HepG2 (cell line): ENCODE data around the gene ABHD10. TPM values are rescaled to one million over a fixed set of nuclear protein-coding genes. Genes with fewer than 3 reads are reported as not detected.

Experiments
- ATAC-seq: fragments of 200-7000 bp; cut with Tn5 transposase; 3 replicates; pipeline ENCODE4 v1.9.1; 2020; ENCODE audit warnings: mild to moderate bottlenecking, moderate library complexity
- BruUV-seq: library from RNA; stranded (reverse); fragments of 400-500 nt; replicated peaks from 2 replicates; lab custom pipeline; 2021; lab: Mats Ljungman, UMichigan
- CTCF ChIA-PET: fragments of 300-600 bp; formaldehyde crosslinking; extraction: SDS; loops from one replicate; lab custom pipeline; 2021; ENCODE audit warnings: low total read pairs, inconsistent platforms, low intra/inter-chr PET ratio; lab: Yijun Ruan, JAX
- POLR2A ChIA-PET: fragments of 350-600 bp; sonication (Branson Sonifier 250); formaldehyde crosslinking; loops from one replicate; lab custom pipeline; 2020; ENCODE audit warnings: antibody characterized with exemption, inconsistent platforms; lab: Yijun Ruan, JAX
- DNase-seq: peaks from one replicate; pipeline ENCODE4 v3.0.0-alpha.2; 2015; ENCODE audit warnings: low spot score
- FAIRE-seq: peaks from 3 replicates; lab custom pipeline; 2011; peaks lifted over from hg19 to GRCh38; lab: Jason Lieb, UNC
- H2AFZ ChIP-seq: one replicate; pipeline ENCODE4 v1.6.1; 2011; ENCODE audit warnings: low read length, inconsistent platforms
- H3K27ac ChIP-seq: fragments of 300-600 bp; 3 replicates; pipeline ENCODE4 v1.8.0; 2011; ENCODE audit warnings: mixed run types, mild to moderate bottlenecking, mixed read lengths, low read length, inconsistent platforms; ENCODE audit not compliant: insufficient read depth; ENCODE audit errors: extremely low read length
- H3K27me3 ChIP-seq, 2 experiments: fragments of 200-600 bp in 1 of 2; 2 replicates in 1 of 2; 3 replicates in 1 of 2; pipeline versions ENCODE4 v1.6.0 to v1.8.0; 2011; ENCODE audit warnings: low read length in 2 of 2, mild to moderate bottlenecking in 2 of 2, moderate library complexity in 2 of 2, inconsistent platforms in 1 of 2; ENCODE audit not compliant: insufficient read depth in 2 of 2, control insufficient read depth in 1 of 2
- H3K36me3 ChIP-seq, 2 experiments: fragments of 200-600 bp in 1 of 2; replicated peaks in 1 of 2; 2 replicates in 1 of 2; 3 replicates in 1 of 2; pipeline versions ENCODE4 v1.5.1 to v1.8.0; 2011; ENCODE audit warnings: low read length in 2 of 2, inconsistent platforms in 1 of 2; ENCODE audit not compliant: insufficient read depth in 2 of 2, control insufficient read depth in 1 of 2
- H3K4me1 ChIP-seq: 2 replicates; pipeline ENCODE4 v1.5.1; 2012; ENCODE audit warnings: low read length, inconsistent platforms; ENCODE audit not compliant: insufficient read depth
- H3K4me2 ChIP-seq: 2 replicates; pipeline ENCODE4 v1.6.0; 2011; ENCODE audit warnings: low read depth, low read length, inconsistent platforms
- H3K4me3 ChIP-seq, 3 experiments: fragments of 200-600 bp in 1 of 3; sonication (generic), shearing (Covaris generic) in 1 of 3; replicated peaks in 1 of 3; 2 replicates each; pipeline ENCODE4 v1.5.1; 2011 to 2016; ENCODE audit warnings: low read length in 3 of 3, inconsistent platforms in 2 of 3, low read depth in 2 of 3, mild to moderate bottlenecking in 2 of 3, control low read depth in 1 of 3, mixed read lengths in 1 of 3; ENCODE audit not compliant: insufficient read depth in 1 of 3
- H3K79me2 ChIP-seq: one replicate; pipeline ENCODE4 v1.6.1; 2011; ENCODE audit warnings: low read length, inconsistent platforms; ENCODE audit not compliant: insufficient read depth
- H3K9ac ChIP-seq: 2 replicates; pipeline ENCODE4 v1.6.0; 2011; ENCODE audit warnings: mild to moderate bottlenecking, low read depth, low read length, inconsistent platforms; ENCODE audit not compliant: insufficient read depth
- H3K9me3 ChIP-seq: 2 replicates; pipeline ENCODE4 v1.5.1; 2012; ENCODE audit warnings: mild to moderate bottlenecking, low read length
- H4K20me1 ChIP-seq: 2 replicates; pipeline ENCODE4 v1.6.0; 2011; ENCODE audit warnings: inconsistent platforms, mild to moderate bottlenecking, low read length, moderate library complexity; ENCODE audit not compliant: insufficient read depth
- CC2D1A ChIP-seq: sonication (generic); formaldehyde crosslinking; IDR thresholded peaks from 2 replicates; pipeline ENCODE4 v1.8.1; 2023; ENCODE audit warnings: mild to moderate bottlenecking, missing genetic modification reagents
- MBD4 ChIP-seq: IDR thresholded peaks from 2 replicates; pipeline ENCODE4 v1.6.1; 2012; ENCODE audit warnings: low read length, inconsistent platforms, borderline replicate concordance
- SALL2 ChIP-seq: sonication (generic); formaldehyde crosslinking; IDR thresholded peaks from 2 replicates; pipeline ENCODE4 v1.8.1; 2023; ENCODE audit warnings: mild to moderate bottlenecking, missing genetic modification reagents, inconsistent platforms
- SNAI1 ChIP-seq: sonication (generic); formaldehyde crosslinking; IDR thresholded peaks from 2 replicates; pipeline ENCODE4 v1.5.0; 2020; ENCODE audit warnings: mild to moderate bottlenecking, missing genetic modification reagents, borderline replicate concordance
- SP140L ChIP-seq: sonication (generic); formaldehyde crosslinking; IDR thresholded peaks from 2 replicates; pipeline ENCODE4 v1.4.0; 2020; ENCODE audit warnings: missing genetic modification reagents, borderline replicate concordance
- ZC3H4 ChIP-seq: sonication (generic); formaldehyde crosslinking; IDR thresholded peaks from 2 replicates; pipeline ENCODE4 v1.4.0; 2020; ENCODE audit warnings: missing genetic modification reagents, borderline replicate concordance
- ZNF280D ChIP-seq: sonication (generic); formaldehyde crosslinking; IDR thresholded peaks from 2 replicates; pipeline ENCODE4 v1.5.1; 2020; ENCODE audit warnings: mild to moderate bottlenecking, missing genetic modification reagents
- ZNF530 ChIP-seq: sonication (generic); formaldehyde crosslinking; IDR thresholded peaks from 2 replicates; pipeline ENCODE4 v1.5.0; 2020; ENCODE audit warnings: low read depth, mild to moderate bottlenecking, missing genetic modification reagents
- ZNF674 ChIP-seq: sonication (generic); formaldehyde crosslinking; IDR thresholded peaks from 2 replicates; pipeline ENCODE4 v1.5.0; 2020; ENCODE audit warnings: low read depth, mild to moderate bottlenecking, missing genetic modification reagents
- WGBS: methylation state at CpG from one replicate; pipeline ENCODE4 v1.1.6; 2017; ENCODE audit warnings: low lambda C conversion rate; 5-methylcytosine and 5-hydroxymethylcytosine counted together
- in situ Hi-C: cut with HindIII; loops from 2 replicates; pipeline ENCODE4 v1.10.0; 2017; ENCODE audit warnings: low pct_unique_long_range_greater_than_20kb; ENCODE audit not compliant: extremely low pct_ligation_motif_present
- intact Hi-C: fragments of 100-400 bp; cut with micrococcal nuclease; formaldehyde crosslinking; loops from one replicate; pipeline ENCODE4 v1.10.0; 2022; ENCODE audit not compliant: unreplicated experiment
- polyA plus RNA-seq, 8 experiments: library from polyadenylated mRNA; depleted of rRNA in 3 of 8; stranded (reverse) in 7 of 8; unstranded in 1 of 8; fragments of >200 nt; fragmentation: Illumina TruSeq in 4 of 8; extraction: Trizol in 4 of 8; gene quantifications; 2 replicates each; pipeline versions ENCODE4 v1.2.1 to v1.2.3, GENCODE V29; 2011 to 2016; ENCODE audit warnings: low read depth in 4 of 8, missing spikeins in 1 of 8, mixed read lengths in 1 of 8; ENCODE audit not compliant: insufficient read depth in 1 of 8
- total RNA-seq, 5 experiments: library from RNA; depleted of rRNA; stranded (reverse); fragments of >200 nt; fragmentation: Illumina TruSeq; extraction: Trizol; gene quantifications; 2 replicates each; pipeline ENCODE4 v1.2.3, GENCODE V29; 2016; ENCODE audit warnings: low read depth in 1 of 5
- TF ChIP-seq, protein P1 (sequence below): sonication (generic); formaldehyde crosslinking; conservative IDR thresholded peaks from 2 replicates; pipeline ENCODE4 v1.4.0; 2020; ENCODE audit warnings: missing genetic modification reagents

Gene ABHD10
- total and polyA plus RNA-seq, 2 of the 13 experiments (the other 11 are each of a cell fraction or from before 2014, with no cell fraction given) = 22.8 to 50.2 TPM

DNA sequence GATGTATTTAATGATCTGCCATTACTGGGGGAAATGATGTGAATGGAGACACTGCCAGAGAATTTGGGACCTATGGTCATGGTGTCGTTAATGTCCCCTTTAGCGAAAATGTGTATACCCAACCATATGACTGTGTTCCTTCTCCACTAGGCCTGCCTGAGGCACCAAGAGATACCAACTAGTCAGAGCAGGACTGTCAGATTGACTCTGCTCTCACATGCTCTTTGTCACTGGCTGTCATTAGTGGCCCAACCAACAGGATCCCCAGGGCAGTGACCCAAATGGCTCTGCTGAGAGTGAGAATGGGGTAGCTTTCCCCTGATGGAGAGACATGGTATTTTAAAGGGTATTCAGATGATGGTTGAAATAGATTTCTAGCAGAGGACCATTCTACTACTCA lies 22.7 kb downstream of the ABHD10 start:
- BruUV-seq = no TSS peak
- WGBS = 86% methylated on average over 2 of the region's 2 CpGs
- ATAC-seq (no peak), FAIRE-seq (no peak), DNase-seq (no peak)
- H3K27ac ChIP-seq = no peak overlapping the region
- POLR2A ChIA-PET = no interaction called here
- CTCF ChIA-PET = no interaction called here
- H4K20me1 ChIP-seq = no peaks in the 10 kb centered on the region
- H3K9ac ChIP-seq = no peak overlapping the region
- H3K4me1 ChIP-seq = peaks cover 29% of the 10 kb centered on the region
- H3K4me2 ChIP-seq = no peak overlapping the region
- in situ Hi-C loops = no loop called here
- no peaks in the 10 kb centered on the region for H3K79me2 ChIP-seq
- TF ChIP-seq ZC3H4 (CRISPR knock-in tag) = no peak
- no peak for TF ChIP-seq SP140L
- no peak for TF ChIP-seq MBD4
- no peak for TF ChIP-seq ZNF280D (CRISPR knock-in tag)
- TF ChIP-seq ZNF530 (CRISPR knock-in tag) = no peak
- TF ChIP-seq, protein P1, sequence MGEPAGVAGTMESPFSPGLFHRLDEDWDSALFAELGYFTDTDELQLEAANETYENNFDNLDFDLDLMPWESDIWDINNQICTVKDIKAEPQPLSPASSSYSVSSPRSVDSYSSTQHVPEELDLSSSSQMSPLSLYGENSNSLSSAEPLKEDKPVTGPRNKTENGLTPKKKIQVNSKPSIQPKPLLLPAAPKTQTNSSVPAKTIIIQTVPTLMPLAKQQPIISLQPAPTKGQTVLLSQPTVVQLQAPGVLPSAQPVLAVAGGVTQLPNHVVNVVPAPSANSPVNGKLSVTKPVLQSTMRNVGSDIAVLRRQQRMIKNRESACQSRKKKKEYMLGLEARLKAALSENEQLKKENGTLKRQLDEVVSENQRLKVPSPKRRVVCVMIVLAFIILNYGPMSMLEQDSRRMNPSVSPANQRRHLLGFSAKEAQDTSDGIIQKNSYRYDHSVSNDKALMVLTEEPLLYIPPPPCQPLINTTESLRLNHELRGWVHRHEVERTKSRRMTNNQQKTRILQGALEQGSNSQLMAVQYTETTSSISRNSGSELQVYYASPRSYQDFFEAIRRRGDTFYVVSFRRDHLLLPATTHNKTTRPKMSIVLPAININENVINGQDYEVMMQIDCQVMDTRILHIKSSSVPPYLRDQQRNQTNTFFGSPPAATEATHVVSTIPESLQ (CRISPR knock-in tag) = no peak
- no peak for TF ChIP-seq SALL2 (CRISPR knock-in tag)
- no peak for TF ChIP-seq CC2D1A (CRISPR knock-in tag)
- TF ChIP-seq ZNF674 (CRISPR knock-in tag) = no peak
- TF ChIP-seq SNAI1 (CRISPR knock-in tag) = no peak
- no peaks in the 10 kb centered on the region for H3K36me3 ChIP-seq
- intact Hi-C loops = no loop called here
- H3K4me3 ChIP-seq = no peak overlapping the region
- H3K27me3 ChIP-seq = peaks cover 5 to 23% of the 10 kb centered on the region in 2 experiments
- no peaks in the 10 kb centered on the region for H3K9me3 ChIP-seq
- no peak overlapping the region for H2AFZ ChIP-seq
